Activated T-helper 1 cell treated with anti-CD3 and anti-CD28 coated beads, Interleukin-2, amount 50 U/mL, for 16 hours (primary cell): ENCODE data around the gene AKAP14.
"Not testable (repeated sequence)": the region's sequence is repeated elsewhere in the genome, so short reads cannot be mapped to it uniquely, and the experiment has no call there.

Experiments used
- DNase-seq, 2 donors: peaks; one replicate each; pipeline ENCODE4 v3.0.0-alpha.2; 2020; ENCODE audit warnings: low read depth in 1 of 2, low spot score in 1 of 2

AKAP14 gene

DNA sequence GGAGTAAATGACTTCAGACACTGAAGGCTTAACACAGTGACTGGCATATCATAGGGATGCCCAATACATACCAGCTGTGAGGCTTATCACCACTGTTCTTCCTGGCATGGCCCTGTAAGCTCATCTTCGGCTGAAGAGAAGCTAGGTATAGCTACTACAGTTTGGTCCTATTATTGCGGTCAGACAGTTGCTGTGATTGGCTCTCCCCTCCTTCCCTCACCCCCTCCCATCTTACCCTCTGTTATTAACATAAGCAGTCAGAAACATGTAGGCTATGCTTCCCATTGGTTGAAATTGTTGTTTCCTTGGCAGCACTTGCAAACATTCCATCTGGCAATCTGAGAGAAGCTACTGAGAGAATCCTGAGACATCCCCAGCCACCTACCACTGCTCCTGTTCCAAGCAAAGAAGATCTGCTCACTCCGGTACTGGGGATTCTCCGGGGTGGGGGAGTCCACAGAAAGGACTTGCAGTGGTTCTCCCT, at the start of gene AKAP14:
Gene AKAP14, plus strand, starts transcription at position 51 of the 484 bp plus-strand sequence. CDS start 7,331 bp downstream, outside the sequence.
- DNase-seq, result no peak

DNA sequence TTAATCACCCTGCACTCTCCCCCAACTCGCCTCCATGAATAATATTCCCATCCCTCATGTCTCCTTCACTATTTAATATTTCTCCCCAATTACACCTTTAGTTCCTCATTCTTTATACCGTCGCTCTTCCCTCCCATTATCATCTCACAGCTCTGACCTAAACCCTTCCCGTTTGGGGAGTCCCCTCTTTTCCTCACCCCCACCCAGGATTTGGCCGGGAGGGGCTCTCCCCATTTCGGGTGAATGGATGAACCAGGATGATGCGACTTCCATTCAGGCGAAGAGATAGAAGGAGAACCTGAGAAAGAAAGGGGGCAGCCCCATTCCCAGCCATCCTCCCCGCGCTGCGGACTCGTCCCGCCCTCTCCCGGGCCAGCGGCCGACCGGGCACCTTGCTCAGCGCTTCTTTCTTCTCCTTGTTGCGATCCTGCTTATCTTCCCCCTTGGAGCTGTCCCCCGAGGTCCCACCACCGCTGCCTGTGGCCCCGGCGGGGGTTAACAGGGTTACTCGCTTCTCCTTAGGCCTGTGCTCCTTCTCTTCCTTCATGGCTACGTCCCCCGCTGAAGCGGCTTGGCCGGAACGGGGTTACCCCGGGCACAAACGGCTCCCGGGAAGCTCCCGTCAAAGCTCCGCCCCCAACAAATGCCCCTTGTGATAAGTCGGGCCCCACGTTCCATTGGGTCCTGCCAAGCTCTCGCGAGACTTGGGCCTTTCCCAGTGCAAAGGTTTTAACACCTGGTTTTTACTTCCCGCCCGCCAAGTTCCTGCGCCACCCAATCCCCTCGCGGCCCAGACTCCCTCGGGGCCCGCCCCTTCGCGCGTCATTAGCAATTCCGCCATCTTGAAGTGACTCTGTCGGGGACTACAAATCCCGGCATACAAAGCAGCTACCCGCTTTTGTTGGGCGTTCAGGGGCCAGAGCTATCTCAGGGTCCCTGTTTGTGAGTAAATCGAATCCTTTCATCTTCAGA, 43.0 kb upstream of the AKAP14 start, which contains the start of gene UPF3B:
Gene UPF3B, minus strand, starts transcription at position 582 of the 972 bp plus-strand sequence. Its CDS starts 35 bp downstream, at position 547.
- peak; percentile 74 to 85 for DNase-seq

DNA sequence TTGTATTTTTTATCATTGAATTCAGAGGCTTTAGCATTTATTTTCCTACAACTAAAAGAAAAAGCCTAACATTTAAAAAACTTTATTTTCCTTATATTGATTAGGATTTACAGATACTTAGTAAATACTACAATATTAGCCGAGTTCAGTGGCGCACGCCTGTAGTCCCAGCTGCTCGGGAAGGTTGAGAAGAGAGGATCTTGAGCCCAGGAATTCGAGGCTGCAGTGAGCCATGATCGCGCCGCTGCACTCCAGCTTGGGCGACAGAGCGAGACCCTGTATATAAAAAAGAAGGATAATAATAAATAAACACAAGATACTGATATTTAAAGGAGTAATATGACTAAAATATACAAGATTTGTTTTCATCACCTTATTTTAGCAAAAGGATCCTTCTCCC, 42.2 kb upstream of the AKAP14 start:
- no peak for DNase-seq

DNA sequence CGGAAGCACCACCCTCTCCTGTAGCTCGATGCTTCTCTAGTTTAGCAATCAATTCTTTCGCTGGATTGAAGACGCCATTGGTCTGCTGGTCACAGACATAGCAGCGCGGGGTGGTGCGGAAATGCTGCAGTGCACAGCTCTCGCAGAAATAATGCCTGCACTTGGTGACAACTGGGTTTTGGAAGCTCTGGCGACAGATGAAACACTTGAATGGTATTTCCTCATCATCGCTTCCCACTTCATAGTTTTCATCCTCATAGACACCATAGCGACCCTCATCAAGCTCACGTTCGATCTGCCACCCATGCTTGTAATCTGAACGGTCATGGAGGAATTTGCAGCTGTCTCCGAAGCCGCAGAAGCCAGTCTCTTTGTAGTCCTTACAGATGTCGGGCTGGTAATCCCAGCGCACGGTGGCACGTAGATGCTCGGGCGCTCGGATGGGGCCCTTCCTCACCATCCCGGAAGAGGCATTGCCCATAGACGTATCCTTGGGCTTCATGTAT, 25.0 kb upstream of the AKAP14 start:
- DNase-seq, result no peak

DNA sequence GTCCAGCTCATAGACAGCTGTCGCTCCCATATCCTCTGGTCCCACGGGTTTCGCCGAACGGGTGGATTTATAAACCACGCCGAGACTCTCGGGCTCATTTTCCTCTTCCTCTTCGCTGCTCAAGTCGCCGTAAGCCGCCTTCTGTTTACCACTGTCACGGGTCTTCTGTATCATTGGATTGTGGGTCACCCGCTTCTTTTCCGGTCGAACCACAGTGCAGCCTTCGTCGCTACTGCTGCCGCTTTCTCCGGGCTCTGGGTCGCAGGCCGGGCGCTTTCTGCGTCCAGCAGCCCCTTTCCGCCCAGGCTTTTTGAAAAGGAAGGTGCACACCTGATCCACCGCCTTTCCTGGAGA, 24.5 kb upstream of the AKAP14 start:
- no peak for DNase-seq

DNA sequence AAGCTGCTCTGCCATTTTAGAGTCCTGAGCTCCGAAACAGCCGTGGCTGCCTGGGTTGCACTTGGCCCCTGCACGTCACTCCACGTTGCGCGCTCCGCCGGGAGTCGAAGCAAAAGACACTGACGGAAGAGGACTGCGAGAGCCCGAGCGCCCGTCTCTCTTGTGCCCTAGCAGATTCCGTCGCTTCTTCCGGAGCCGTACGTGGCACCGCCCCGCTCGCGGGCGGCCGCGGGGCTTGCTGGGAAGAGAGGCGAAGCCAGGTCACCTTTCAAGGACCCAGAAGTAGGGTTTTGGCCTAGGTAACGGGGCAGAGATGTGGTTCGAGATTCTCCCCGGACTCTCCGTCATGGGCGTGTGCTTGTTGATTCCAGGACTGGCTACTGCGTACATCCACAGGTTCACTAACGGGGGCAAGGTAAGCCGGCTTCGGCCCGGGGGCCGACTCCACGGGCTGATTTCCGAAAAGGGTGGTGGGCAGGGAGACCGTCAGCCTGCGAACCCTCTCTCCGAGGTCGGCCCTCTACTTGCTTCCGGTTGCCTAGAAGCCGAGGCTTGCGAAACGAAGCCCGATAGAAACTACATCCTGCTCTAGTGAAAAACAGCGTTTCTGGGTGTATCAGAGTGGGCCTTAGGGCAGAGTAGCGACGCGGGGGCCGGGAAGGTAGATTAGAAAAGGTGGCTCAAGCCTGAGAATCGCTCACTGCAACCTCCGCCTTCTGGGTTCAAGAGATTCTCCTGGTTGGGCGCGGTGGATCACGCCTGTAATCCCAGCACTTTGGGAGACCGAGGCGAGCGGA, 23.9 kb upstream of the AKAP14 start, which contains the start of the genes NDUFA1 and RNF113A:
Gene NDUFA1, plus strand, starts transcription at position 234 of the 797 bp plus-strand sequence. Its CDS starts 80 bp downstream, at position 314.
Gene RNF113A, minus strand, starts transcription at position 135 of the 797 bp plus-strand sequence. Its CDS starts 120 bp downstream, at position 15.
- DNase-seq, result peak; percentile 61 to 76

DNA sequence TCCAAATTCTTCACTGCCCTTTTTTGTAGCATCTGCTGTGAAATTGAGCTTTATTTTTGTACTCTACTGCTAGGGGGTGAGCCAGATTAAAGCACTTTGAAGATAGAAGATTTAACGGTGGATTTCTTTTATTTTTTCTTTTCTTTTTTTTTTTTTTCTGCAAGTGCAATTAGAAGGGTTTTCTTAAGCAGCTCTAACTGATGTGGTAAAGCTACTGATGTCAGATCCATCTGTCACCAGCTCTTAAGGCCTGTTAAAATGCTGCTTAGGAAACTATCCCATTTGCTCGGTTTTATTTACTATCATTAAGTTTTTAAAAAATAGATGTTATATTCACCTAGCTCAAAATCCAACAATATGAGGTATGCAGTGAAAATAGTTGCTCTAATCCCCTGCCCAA, 17.0 kb upstream of the AKAP14 start:
- DNase-seq, result no peak

DNA sequence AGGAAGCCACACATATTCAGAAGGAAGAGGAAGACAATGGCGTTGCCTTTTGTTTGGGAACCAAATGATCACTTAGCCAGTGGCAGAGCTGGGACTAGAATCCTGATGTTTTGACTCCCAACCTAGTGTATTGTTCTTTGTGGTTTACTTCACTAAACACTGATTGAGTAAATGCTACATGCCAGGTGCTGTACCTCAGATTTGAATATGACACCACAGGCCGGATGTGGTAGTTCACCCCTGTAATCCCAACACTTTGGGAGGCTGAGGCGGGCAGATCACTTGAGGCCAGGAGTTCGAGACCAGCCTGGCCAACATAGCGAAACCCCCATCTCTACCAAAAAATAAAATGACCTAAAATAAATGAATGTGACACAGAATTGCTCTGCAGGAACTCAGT, 15.6 kb upstream of the AKAP14 start:
- no peak for DNase-seq

- no peak for DNase-seq
Observed at GRCh38 chrX:119880552-119881437, 14.9 kb upstream of the AKAP14 start.

GRCh38 chrX:119885554-119886428, 9.9 kb upstream of the AKAP14 start:
- DNase-seq, result no peak

DNA sequence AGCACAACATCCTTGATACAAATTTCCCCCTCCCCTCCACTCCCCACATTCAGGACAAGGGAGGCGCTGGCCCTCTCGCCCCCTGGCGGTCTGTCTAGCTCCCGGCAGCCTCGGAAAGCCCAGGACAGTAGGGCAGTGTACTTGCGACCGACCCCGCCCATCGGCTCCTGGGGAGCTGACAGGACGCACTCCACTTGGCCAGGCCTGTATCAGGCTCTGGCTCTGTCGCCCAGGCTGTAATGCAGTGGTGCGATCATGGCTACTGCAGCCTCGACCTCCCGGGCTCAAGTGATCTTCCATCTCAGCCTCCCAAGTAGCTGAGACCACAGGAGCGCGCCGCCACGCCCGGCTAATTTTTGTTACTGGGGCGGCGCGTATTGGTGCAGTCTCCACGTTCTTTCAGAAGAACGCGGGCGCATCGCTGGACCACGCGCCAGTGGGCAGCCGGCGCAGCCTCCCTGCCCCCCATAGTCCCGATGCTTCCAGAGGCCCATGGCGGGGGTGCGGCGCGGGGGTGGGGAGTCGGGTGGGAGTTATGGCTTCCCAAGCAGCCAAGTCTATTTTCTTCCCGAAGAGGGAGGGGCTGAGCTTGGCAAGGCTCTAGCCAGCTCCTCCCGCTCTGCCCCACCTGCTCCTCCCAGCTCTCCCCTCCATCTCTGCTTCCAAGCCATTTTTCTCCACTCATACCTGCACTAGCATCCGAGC, 7.8 kb upstream of the AKAP14 start:
- peak in 1 of 2 donors; percentile 12 for DNase-seq

DNA sequence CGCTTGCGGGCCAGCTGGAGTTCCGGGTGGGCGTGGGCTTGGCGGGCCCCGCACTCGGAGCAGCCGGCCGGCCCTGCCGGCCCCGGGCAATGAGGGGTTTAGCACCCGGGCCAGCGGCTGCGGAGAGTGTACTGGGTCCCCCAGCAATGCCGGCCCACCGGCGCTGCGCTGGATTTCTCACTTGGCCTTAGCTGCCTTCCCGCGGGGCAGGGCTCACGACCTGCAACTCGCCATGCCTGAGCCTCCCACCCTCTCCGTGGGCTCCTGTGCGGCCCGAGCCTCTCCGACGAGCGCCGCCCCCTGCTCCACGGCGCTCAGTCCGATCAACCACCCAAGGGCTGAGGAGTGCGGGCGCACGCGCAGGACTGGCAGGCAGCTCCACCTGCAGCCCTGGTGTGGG, 5.1 kb upstream of the AKAP14 start:
- not testable (repeated sequence) for DNase-seq

DNA sequence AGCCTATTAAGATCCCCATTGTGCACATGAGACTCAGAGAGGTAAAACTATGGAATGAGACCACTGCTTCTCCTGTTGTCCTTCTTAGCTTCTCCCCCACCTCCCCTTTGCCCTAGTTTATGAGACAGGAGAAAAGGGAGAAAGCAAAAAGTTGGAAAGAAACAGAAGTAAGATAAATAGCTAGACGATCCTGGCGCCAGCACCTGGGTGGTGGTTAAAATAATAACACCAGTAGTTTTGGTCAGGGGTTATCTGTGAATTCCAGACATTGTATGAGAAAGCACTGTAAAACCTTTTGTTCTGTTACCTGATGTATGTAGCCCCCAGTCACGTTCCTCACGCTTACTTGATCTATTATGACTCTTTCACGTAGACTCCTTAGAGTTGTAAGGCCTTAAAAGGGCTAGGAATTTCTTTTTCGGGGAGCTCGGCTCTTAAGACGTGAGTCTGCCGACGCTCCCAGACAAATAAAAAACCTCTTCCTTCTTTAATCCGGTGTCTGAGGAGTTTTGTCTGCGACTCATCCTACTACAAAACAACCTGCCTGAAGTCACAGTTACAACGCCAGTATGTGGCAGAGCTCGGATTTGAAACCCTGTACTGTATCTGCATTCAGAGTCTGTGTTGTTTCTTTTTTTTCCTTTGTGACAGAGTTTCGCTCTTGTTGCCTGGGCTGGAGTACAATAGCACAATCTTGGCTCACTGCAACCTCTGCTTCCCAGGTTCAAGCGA, 3.6 kb upstream of the AKAP14 start:
- DNase-seq, result not testable (repeated sequence)

DNA sequence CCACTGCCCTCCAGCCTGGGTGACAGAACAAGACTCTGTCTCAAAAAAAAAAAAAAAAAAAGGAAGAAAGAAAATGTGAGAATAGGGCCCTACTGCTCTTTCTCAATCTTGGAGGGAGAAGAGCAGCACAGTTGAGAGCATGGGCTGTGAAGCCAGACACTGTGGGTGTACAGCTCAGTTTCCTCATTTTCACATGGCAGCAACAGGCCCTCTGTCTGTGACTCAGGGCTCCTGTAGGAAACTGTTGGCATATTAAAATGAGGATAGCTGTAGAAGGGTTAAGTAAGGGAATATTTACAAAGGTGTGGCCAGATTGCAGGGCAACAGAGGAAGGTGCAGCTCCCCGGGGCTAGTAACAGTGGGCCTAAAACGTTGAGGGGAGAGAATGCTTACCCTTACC, 3.4 kb downstream of the AKAP14 start:
- DNase-seq, result no peak

DNA sequence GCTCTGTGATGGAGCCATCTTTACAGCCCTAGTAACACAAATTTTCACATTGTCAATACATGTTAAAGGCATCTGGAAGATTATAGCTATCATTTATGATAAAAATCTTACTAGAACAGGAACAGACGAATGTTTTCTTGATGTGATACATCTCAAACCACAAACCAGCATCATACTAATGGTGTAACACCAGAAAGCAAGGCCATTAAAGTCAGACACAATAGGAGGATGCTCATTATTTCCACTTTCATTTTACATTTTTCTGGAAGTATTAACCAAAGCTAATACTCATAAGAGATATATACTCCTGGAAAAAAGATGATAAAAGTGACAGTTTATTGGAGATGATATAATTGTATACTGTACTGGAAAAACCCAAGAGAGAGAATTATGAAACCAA, 5.3 kb downstream of the AKAP14 start:
- no peak for DNase-seq

GRCh38 chrX:119916310-119916709, 20.6 kb downstream of the AKAP14 start:
- no peak for DNase-seq

- no peak for DNase-seq
Observed at GRCh38 chrX:119917877-119918276, 22.2 kb downstream of the AKAP14 start.
